Muscle layer of colon (tissue), 2 donors: ENCODE data around the gene UGT2B17.
"Not testable (repeated sequence)": the region's sequence is repeated elsewhere in the genome, so short reads cannot be mapped to it uniquely, and the experiment has no call there.

Source experiments
- H3K27ac ChIP-seq: one replicate; pipeline ENCODE4 v1.7.0; 2013; ENCODE audit warnings: low read depth, mild to moderate bottlenecking, low read length, moderate library complexity
- H3K27me3 ChIP-seq, 2 donors: one replicate each; pipeline ENCODE4 v1.7.0; 2013; ENCODE audit warnings: low read length in 2 of 2, mild to moderate bottlenecking in 2 of 2; ENCODE audit not compliant: insufficient read depth in 2 of 2, control insufficient read depth in 1 of 2
- H3K36me3 ChIP-seq: one replicate; pipeline ENCODE4 v1.7.0; 2013; ENCODE audit warnings: mild to moderate bottlenecking, low read length; ENCODE audit not compliant: insufficient read depth
- H3K4me1 ChIP-seq: one replicate; pipeline ENCODE4 v1.7.0; 2013; ENCODE audit warnings: mild to moderate bottlenecking, low read length; ENCODE audit not compliant: insufficient read depth
- H3K4me3 ChIP-seq, 2 donors: one replicate each; pipeline ENCODE4 v1.7.0; 2013; ENCODE audit warnings: low read length in 2 of 2, low read depth in 1 of 2, mild to moderate bottlenecking in 1 of 2, moderate library complexity in 1 of 2
- H3K9ac ChIP-seq: one replicate; pipeline ENCODE4 v1.7.0; 2013; ENCODE audit warnings: low read length
- H3K9me3 ChIP-seq: one replicate; pipeline ENCODE4 v1.7.0; 2013; ENCODE audit warnings: mild to moderate bottlenecking, low read length
- donor health status: abdominal sarcoma.
- donor health status: Adenocarcinoma of cecum.

Gene UGT2B17

GRCh38 chr4:68505452-68505851 lies 70.7 kb downstream of the UGT2B17 start:
- not testable (repeated sequence) for H3K27me3 ChIP-seq, H3K9me3 ChIP-seq, H3K4me1 ChIP-seq, H3K4me3 ChIP-seq, H3K27ac ChIP-seq, H3K36me3 ChIP-seq, H3K9ac ChIP-seq

- H3K27ac ChIP-seq, H3K9me3 ChIP-seq, H3K36me3 ChIP-seq, H3K4me3 ChIP-seq, H3K27me3 ChIP-seq, H3K9ac ChIP-seq, H3K4me1 ChIP-seq: not testable (repeated sequence)
Observed at GRCh38 chr4:68504836-68505235, 71.3 kb downstream of the UGT2B17 start.

- not testable (repeated sequence) for H3K4me3 ChIP-seq, H3K9ac ChIP-seq, H3K27ac ChIP-seq, H3K36me3 ChIP-seq, H3K9me3 ChIP-seq, H3K27me3 ChIP-seq, H3K4me1 ChIP-seq
Observed at GRCh38 chr4:68503462-68503861, 72.7 kb downstream of the UGT2B17 start.

GRCh38 chr4:68499021-68499420 lies 77.1 kb downstream of the UGT2B17 start:
- no peaks in the 10 kb centered on the region for H3K4me1 ChIP-seq
- no peak overlapping the region for H3K27ac ChIP-seq
- no peaks in the 10 kb centered on the region for H3K9me3 ChIP-seq
- no peaks in the 10 kb centered on the region for H3K36me3 ChIP-seq
- no peak overlapping the region for H3K9ac ChIP-seq
- H3K27me3 ChIP-seq = no peaks in the 10 kb centered on the region
- no peak overlapping the region for H3K4me3 ChIP-seq

GRCh38 chr4:68498413-68499007 lies 77.6 kb downstream of the UGT2B17 start:
- H3K9ac ChIP-seq = no peak overlapping the region
- no peak overlapping the region for H3K27ac ChIP-seq

GRCh38 chr4:68494688-68495087 lies 81.4 kb downstream of the UGT2B17 start:
- H3K9ac ChIP-seq = no peak overlapping the region
- no peak overlapping the region for H3K4me3 ChIP-seq
- H3K9me3 ChIP-seq = no peaks in the 10 kb centered on the region
- H3K27ac ChIP-seq = no peak overlapping the region
- H3K4me1 ChIP-seq = no peaks in the 10 kb centered on the region
- H3K27me3 ChIP-seq = no peaks in the 10 kb centered on the region
- no peaks in the 10 kb centered on the region for H3K36me3 ChIP-seq

More at GRCh38 chr4:68498413-68499007, 77.6 kb downstream of the UGT2B17 start:
- H3K9me3 ChIP-seq = no peaks in the 10 kb centered on the region
- no peaks in the 10 kb centered on the region for H3K36me3 ChIP-seq
- H3K4me1 ChIP-seq = no peaks in the 10 kb centered on the region
- no peak overlapping the region for H3K4me3 ChIP-seq
- no peaks in the 10 kb centered on the region for H3K27me3 ChIP-seq

GRCh38 chr4:68490826-68491457 lies 85.2 kb downstream of the UGT2B17 start:
- Histone ChIP-seq H3K4me1 (no peaks in the 10 kb centered on the region), H3K9ac (no peak overlapping the region), H3K9me3 (no peaks in the 10 kb centered on the region), H3K27ac (no peak overlapping the region), H3K27me3 (no peaks in the 10 kb centered on the region), H3K4me3 (no peak overlapping the region), H3K36me3 (no peaks in the 10 kb centered on the region)

- H3K4me3 ChIP-seq = no peak overlapping the region
- no peak overlapping the region for H3K27ac ChIP-seq
- no peak overlapping the region for H3K9ac ChIP-seq
- H3K27me3 ChIP-seq = no peaks in the 10 kb centered on the region
- no peaks in the 10 kb centered on the region for H3K4me1 ChIP-seq
- no peaks in the 10 kb centered on the region for H3K36me3 ChIP-seq
- no peaks in the 10 kb centered on the region for H3K9me3 ChIP-seq
Observed at GRCh38 chr4:68489338-68489737, 86.8 kb downstream of the UGT2B17 start.
